Right forelimb (tissue), 1 donor: ENCODE measurements around the gene KAT8.
"Not testable (repeated sequence)": the region's sequence is repeated elsewhere in the genome, so short reads cannot be mapped to it uniquely, and the experiment has no call there.

Experiments
- DNase-seq: peaks from one replicate; pipeline ENCODE4 v3.0.0-alpha.2; 2018

The KAT8 gene

DNA sequence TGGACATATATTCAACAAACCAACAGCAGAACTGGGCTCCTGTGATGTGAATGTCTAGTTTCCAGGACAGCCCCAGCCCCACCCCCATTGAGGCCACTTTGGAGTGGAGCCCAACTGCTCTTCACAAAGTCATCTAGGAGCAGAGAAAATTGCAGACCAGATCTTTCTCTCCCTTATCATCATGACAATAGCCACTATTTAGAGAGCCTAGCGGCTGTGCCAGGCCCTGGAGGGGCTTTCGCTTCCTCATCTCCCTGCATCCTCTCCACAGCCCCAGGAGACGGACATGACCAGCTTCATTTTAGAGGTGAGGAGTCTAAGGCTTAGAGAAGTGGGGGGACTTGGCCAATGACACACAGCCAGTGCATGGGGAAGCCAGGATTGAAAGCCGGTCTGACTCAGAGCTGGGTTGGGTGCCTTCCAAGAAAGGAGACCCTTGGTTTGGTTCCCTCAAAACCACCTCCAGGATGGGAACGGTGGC, 16.7 kb downstream of the KAT8 start:
- DNase-seq: no peak

DNA sequence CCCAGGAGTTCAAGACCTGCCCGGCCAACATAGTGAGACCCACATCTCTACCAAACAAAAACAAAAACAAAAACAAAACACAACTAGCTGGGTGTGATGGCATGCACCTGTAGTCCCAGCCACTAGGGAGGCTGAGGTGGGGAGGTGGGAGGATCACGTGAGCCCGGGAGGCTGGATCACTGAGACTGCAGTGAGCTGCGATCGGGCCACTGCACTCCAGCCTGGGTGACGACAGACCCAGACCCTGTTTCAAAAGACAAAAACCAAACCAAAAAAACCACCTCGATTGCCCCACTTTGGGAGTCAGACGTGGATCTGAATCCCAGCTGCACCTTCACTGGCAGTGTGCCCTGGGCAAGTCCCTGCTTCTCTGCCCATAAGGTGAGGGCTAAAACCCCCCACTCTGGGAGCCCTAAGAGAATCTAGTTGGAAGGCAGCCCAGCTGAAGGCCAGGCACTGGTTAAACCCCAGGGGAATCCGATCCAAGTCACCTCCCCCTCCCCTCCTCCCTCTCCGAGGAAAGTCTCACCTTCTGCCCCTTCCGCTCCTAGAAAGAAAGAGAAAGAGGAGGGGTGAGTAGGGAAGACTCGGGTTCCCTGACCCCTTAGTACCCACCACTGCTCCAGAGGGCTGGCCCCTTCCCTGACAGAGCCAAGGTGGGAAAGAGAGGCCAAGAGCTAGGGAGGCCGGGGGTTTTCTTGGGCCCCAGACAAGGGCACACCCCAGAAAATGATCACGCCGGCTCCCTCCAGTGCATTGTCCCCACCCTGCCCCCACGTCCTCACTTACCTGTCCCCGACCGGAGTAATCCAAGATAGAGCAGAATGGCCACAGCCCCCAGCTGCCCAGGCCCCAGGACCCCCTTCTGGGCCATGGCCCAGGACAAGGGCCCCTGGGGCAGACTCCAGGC, 17.4 kb downstream of the KAT8 start:
- no peak for DNase-seq

DNA sequence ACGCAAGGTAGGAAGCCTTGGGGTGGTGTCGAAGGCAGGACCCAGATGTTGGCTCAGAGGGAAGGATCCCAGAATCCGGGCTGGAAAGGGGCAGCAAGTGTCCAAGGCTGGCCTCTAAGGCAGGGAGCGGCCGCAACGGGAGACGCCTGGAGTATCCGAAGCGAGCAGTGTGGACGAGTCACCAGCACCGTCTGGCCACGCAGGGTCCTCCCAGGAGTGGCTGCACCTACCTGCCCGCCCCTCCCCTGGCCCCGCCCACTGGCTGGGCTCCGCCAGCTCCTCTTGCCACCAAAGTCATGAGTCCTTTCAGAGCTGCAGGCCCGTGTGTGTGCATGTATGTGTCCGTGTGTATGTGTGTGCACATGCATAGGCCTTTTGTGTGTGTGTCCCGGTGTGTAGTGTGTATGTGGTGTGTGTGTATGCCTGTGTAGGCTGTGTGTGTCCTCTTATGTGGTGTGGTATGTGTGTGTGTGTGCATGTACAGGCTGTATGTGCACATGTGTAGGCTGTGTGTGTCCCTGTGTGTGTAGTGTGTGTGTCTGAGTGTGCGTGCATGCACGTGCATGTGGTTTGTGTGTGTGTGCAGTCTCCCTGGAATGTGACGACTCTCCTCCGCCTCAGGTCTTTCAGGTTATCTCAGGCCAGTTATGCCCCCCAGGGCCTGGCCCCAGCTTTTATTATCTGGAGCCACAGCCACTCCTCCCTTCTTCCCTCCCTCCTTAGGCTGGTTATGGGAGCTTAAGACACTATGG, 18.2 kb downstream of the KAT8 start, which contains the start of gene PRSS8:
PRSS8 (minus strand) TSS at position 193 of the 752 bp plus-strand sequence. CDS start 229 bp downstream, outside the sequence.
- no peak for DNase-seq

DNA sequence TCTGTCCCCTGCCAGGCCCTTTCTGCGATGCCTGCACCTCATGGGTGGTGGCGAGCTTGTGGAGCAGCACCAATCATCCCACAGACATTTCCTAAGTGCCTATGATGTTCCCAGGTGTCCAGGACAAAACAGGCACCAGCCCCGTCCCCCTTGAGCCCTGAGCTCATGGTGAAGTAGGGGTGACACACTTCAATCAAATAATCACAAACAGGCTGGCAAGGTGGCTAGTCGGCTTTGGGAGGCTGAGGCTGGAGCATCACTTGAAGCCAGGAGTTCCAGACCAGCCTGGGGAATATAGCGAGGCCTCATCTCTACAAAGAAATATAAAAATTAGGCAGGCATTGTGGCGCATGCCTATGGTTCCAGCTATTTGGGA, 18.8 kb downstream of the KAT8 start:
- DNase-seq: no peak

DNA sequence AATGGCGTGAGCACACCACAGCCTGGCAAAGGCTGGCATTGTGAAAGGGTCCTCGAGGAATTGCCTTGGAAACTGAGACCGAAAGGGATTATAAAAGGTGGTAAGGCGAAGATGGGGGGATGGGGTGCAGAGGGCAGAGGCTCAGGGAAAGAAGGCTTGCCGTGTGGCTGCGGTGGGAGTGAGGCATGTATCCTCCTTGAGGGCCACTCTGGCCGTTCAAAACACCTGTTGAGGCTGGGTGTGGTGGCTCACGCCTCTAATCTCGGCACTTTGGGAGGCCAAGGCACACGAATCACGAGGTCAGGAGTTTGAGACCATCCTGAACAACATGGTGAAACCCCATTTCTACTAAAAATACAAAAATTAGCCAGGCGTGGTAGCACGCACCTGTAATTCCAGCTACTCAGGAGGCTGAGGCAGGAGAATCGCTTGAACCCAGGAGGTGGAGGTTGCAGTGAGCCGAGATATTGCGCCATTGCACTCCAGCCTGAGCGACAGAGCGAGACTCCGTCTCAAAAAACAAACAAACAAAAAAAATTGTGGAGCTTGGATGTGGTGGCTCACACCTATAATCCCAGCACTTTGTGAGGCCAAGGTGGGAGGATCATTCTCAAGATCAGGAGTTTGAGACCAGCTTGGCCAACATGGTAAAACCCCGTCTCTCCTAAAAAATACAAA, 19.5 kb downstream of the KAT8 start:
- DNase-seq: not testable (repeated sequence)

DNA sequence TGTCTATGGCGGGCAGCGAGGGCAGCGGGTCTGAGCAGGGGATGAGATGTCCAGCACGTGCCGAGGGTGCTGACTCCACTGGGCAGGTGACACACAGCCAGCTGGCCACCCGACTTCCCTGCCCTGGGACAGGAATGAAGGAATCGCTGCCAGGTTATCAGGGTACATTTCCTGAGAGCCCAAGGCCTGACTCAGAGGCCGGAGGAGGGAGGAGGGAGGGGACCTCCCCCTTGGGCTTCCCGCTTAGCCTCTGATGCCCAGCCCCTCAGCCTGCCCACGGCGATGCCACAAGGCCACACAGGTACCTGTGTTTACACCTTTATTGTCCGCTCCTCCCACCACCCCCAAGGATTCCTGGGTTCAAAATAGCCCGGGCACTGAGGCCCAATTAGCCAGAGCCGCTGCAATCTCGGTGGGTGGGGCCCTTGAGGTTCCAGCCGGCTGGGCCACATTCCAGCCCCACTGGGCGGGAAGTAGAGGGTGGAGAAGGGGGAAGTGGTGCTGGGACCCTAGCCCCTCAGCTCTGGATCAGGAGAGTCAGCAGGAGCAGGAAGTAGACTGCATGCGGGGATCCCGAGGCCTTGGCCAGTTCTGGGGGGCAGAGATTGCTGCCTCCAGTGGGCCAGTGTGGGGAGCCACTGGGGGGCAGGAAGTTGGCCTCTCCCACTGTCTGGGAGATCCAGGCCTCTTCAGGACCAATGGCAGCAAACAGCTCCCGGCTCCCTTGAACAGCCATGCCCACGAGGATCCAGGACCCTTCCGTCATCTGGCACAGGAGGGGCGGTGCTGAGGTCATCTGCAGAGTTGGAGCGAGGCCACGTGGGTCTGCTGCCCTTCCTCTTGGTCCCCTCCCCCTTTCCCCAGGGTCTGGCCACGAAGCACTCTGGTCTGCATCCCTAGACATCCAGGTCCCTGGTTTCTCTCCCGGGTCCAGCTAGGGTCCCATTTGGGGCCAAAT, 21.4 kb downstream of the KAT8 start:
- DNase-seq: no peak

DNA sequence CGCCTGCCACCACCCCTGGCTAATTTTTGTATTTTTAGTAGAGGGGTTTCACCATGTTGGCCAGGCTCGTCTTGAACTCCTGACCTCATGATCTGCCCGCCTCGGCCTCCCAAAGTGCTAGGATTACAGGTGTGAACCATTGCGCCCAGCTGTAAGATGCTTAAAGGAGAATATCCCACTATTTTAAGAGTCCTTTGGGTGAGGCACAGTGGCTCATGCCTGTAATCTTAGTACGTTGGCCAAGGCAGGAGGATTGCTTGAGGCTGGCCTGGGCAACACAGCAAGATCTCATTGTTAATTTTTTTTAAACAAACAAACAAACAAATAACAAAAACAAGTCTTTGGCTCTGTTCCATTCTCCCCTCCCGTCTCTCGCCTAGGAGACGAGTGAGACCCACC, 23.6 kb downstream of the KAT8 start:
- not testable (repeated sequence) for DNase-seq

DNA sequence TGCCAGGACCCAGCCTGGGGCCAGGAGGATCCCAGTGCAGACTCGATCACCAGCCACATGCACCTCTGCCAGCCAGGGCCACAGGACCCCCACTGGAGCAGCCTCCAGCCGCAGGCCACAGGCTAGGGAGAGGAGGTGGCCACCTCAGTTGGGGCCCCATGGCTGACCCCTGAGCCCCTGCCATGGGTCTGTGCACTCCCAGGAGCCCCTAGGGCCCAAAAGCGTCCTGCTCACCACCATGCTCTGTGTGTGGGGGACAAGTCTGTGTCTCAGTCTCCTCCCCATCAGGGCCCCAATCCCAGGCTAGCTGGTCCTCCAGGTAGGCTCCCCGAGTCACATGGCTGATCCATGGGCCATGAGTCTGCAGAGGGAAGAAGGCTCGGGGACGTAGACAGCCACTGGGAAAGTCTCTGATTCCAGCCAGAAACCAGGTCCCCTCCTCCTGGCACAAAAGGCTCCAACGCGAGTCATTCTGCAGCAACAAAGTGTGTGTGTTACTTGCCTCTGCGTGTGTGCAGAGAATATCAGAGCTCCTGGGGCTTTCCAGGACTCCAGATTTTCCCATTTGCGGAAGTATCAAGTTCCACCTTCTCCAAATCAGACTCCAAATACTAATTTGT, 24.1 kb downstream of the KAT8 start:
- no peak for DNase-seq

DNA sequence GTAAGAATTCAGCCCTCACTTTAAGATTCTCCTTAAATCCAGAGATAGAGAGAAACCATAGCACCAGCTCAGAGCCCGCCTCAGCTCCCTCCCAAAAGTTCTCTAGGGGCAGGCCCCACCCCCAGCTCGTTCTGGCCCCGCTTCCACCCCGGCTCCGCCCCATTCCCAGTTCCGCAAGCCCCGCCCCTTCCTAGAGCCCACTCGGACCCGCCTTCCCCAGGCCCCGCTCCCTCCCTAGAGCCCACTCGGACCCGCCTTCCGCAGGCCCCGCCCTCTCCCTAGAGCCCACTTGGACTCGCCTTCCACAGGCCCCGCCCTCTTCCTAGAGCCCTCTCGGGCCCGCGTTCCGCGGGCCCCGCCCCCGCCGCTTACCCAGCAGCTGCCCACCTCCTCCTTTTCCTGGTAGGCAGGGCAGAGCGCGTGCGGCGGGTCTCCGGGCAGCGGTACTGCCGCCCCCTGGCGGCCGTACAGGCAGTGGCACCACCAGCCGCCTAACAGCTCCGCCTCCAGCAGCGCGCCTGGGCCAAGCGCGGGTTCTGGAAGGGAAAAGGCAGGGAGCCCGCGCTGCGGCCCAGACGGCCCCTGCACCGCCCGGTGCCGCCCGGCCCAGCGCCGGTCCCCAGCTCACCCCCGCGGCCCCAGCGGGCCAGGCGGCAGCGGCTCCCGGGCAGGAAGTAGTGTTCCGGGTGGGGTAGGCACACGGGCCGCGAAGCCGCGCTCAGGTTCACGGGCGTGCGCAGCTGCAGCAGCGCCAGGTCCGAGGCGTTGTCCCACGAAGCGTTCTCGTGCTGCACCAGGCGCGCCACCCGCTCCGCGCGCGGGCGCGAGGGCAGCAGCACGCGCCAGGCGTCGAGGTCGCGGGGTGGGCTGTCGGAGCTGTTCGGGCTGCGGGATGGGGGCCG, 24.9 kb downstream of the KAT8 start:
- peak; percentile 100 for DNase-seq

DNA sequence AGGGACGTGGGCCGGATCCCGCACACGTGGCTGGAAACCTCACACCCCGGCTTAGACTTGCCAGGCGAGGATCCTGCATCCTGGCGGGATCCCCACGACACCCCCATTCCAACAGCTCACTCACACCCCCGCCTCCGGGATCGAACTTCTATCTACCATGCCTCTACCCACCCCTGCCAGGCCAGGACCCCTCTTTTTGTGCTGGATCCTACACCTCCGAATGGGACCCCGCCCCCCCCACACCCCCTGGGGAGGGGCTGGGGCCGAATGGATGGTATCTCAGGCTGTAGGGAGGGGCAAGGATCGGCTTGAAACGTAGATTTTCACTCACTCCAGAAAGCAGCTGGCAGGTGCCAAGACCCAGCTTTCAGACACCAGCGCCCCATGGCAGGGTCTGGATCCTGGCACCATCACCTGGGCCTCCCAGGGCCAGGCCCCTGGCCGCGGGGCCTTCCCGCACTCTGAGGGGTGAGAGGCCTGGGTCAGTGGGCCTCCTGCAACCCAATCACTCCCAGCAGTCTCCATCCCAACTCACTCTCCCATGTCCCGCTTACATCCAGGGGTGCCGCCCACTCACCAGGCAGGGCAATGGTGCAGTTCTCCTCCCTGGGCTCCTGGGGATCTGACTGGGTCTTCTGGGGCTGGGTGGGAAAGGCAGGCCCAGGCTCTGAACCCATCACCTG, 25.7 kb downstream of the KAT8 start:
- DNase-seq: no peak

DNA sequence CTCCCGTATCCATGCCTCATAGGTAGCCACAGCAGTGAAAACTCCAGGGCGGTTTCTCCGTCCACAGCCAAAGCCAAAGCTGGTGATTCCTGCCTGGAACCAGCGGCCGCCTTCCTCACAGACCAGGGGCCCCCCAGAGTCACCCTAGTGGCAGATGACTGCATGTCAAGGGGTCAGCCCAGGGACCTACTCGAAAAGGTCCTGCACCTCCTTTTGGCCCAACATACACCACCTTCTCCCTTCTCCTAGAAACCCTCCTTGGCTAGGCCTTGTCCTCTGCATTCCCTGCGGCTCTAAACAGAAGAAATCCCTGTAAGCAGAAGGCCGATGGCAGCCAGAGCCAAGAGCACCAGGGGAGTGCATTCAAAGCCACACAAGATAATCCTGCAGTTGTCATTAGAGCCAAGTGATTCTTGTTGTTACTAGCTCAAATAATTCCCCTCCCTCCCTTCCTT, 26.3 kb downstream of the KAT8 start:
- DNase-seq: no peak

DNA sequence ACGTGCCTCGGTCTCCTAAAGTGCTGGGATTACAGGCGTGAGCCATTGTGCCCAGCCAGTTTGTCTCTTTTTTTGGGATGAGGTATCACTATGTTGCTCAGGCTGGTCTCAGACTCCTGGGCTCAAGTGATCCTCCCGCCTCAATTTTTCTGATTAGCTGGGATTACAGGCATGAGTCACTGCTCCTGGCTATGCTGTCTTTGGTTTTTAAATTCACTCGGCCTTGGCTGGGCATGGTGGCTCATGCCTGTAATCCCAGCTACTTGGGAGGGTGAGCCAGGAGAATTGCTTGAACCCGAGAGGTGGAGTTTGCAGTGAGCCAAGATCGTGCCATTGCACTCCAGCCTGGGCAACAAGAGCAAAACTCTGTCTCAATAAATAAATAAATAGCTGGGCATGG, 27.0 kb downstream of the KAT8 start:
- DNase-seq: not testable (repeated sequence)

DNA sequence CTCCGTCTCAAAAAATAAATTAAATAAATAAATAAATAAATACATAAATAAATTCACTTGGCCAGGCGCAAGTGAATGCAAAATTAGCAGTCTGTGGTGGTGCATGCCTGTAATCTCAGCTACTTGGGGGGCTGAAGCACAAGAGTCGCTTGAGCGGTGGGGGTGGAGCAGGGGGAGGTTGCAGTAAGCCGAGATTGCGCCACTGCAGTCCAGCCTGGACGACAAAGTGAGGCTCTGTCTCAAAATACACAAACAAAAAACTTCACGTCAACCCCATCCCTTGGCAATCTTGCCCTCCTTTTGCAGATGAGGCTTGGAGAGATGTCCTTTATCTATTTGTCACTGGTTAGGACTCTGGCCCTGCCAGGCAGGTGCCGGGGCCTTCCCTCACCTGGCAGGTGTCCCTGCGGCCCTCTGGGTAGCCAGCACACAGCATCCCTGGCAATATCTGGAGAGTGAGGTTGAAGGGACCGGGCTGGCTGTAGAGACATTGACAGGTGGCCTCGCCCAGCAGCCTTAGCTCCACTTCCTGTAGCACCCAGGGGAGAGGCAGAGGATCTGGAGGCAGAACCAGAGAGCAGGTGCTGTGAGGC, 28.0 kb downstream of the KAT8 start:
- no peak for DNase-seq

DNA sequence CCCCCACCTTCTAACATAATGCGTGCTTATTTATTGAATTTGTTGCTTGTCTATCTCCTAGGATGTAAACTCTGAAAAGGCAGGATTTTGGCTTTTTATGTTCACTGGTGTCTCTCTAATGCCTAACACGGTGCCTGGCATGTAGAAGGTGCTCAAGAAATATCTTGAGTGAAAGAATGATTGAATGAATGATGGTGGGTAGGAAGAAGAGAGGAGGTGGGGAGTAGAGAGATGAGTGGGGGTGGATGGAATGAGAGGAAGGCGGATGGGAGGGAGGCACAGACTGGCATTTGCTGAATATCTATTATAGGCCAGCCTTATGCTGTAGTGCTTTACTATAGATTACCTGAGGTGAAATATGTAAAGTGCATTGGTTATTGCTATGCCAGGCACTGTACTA, 30.1 kb downstream of the KAT8 start:
- no peak for DNase-seq

DNA sequence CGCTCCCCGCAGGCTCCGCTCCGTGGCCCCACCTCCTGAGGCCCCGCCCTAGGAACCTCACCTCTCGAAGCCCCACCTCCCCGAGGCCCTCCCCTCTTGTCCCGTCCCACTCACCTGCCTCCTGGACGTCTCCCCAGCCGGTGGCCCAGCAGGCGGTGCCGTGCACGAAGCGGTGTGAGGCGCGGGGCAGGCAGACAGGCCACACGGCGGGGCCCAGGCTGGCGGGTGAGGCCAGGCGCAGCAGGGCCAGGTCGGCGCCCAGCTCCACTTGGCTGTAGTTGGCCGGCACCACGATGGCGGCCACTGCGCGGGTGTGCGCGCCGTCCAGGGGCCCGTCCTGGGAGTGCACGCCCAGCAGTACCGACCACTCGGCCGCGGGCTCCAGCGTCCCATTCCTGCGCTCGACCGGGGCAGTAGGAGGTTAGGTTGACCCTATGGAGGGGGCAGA, 30.8 kb downstream of the KAT8 start:
- no peak for DNase-seq

DNA sequence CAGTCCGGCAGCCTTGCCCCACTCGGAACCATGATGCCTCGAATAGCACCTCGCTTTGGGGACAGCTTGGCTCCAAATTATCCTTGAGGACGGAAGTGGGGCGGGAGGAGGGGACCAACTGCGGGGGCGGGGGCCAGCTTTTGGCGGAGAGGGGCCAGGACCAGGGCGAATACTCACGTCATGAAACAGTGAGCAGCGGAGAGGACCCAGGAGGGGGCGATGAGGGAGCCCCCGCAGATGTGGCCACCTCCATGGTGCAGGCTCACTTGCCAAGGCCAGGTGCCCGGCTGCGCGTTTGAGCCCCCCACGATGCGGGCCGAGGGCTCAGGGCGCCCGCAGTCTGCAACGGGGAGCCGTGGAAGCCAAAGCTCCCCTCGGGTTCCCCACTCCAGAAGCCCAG, 31.4 kb downstream of the KAT8 start:
- DNase-seq: no peak

DNA sequence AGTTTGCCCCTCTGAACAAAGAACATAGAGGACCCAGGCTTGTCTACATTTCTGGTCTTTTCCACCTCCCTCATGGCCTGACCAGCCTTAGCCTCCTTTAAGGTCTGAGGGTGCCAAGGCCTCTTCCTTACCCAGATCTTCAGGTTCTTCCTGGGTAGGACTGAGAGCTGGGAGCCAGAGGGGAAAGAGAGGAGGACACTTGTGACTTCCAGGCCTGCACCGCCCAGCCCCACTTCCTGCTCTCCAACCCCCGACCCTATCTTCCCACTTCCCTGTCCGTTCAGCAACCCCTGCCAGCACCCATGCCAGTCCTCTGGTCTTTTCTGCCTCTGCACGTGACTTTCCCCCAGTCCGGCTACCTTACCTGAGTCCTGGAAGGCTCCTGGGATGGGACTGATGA, 31.9 kb downstream of the KAT8 start:
- DNase-seq: no peak

DNA sequence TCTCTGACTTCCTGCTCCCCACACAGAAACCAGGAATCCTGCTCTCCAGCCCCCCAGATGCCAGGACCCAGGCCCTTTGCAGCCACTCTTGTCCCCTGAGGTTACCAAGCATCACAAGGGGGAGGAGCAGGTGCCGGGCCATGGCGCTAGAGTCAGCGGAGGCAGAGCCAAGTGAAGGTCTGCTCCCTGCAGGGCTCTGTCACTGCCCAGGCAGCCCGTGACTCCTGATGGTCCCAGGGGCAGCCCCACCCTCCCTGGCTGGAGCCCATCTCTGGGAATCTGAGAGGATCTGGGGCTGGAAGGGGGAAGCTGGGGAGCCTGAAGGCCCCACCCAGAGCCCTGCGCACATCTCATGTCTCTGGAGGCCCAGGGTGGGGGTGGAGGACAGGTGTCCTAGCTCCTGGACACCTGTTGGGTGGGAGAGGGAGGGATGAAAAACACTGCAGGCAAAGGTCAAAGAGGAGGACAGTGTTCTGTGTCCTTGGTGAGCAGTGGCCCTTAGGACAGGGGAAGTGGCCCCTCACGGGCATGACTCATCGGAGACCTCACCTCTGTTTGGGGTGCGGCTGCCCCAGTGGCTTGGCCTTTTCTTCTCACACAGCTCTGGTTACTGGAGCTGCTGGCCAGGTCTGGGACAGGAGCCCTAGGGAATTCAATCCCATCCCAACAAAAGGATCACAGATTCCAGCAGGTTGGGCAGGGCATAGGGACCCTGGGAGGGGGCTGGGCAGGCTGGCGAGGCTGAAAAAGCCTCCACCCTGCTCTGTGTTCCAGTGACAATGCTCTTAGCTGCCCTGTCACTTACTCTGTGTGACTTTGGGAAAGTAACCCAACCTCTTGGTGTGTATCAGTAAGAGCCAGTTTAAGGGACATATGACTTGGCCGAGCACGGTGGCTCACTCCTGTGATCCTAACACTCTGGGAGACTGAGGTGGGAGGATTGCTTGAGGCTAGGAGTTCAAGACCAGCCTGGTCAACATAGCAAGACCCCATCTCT, 32.7 kb downstream of the KAT8 start, which contains the start of gene PRSS36:
PRSS36 (minus strand) TSS at position 173 of the 997 bp plus-strand sequence; CDS start at position 142, 31 bp downstream.
- no peak for DNase-seq
